Pulmonary artery endothelial cell (primary cell): ENCODE results near the gene ZNF33B. TPM values are rescaled to one million over a fixed set of nuclear protein-coding genes. Genes with fewer than 3 reads are reported as not detected.
"Not testable (repeated sequence)": the region's sequence is repeated elsewhere in the genome, so short reads cannot be mapped to it uniquely, and the experiment has no call there.

Experiments
- DNase-seq: peaks from one replicate; pipeline ENCODE4 v3.0.0-alpha.2; 2011; ENCODE audit warnings: low read depth, low spot score
- total RNA-seq: library from RNA; depleted of rRNA; stranded (reverse); fragments of >200 nt; gene quantifications from 2 replicates; pipeline ENCODE4 v1.2.3, GENCODE V29; 2014

ZNF33B gene
- 9.2 and 11.3 TPM in 2 replicates for total RNA-seq

DNA sequence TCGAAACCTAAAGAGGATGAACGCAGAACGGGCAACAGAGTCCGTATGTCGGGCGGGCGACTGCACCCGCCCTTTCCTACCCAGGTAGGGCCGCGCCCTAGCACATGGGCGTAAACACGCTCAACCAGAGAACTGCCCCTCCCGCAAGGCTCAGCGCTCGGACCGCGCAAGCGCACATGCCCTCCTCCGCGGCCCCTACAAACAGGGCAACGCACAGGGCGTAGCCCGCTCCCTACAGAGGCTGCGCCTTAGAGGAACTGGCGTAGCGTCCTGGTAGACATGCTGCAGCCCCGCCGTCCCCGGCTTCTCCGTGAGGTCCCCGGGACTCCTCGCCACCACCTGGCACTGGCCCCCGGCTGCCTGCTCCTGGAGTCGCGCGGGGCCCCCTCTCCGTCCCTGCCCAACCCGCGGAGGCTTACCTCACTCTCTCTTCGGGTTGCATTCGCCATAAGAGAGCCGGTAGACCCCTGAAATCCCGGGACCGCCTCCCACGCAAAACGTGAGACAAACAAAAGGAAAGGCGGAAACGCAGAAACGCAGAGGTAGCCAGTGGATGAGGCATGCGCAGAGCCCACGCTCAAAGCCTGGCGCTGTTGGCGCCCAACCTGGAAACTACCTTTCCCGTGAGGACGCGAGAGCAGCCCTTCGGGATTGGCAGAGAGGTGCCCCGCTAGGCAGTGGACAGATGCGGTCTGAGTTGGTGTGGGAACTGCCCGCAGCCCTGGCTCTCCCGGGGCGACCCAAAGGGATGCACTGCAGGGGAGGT, at the start of gene ZNF33B:
Gene ZNF33B, minus strand, starts transcription at position 516 of the 766 bp plus-strand sequence. CDS start 1,642 bp downstream, outside the sequence.
- peak; percentile 76 for DNase-seq

DNA sequence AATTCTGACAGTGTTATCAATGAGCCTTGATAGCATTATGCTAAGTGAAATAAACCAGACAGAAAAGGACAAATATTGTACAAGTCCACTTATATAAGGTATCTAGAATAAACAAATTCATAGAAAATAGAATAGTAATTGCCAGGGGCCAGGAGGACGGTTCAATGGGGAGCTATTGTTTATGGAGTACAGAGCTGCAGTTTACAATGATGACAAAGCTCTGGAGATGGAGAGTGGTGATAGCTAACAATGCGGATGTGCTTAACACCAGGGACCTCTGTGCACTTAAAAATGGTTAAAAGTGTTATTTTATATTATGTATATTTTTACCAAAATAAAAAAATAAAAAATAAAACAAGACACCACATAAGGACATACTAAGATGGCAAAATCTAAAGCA, 46.1 kb upstream of the ZNF33B start:
- no peak for DNase-seq

DNA sequence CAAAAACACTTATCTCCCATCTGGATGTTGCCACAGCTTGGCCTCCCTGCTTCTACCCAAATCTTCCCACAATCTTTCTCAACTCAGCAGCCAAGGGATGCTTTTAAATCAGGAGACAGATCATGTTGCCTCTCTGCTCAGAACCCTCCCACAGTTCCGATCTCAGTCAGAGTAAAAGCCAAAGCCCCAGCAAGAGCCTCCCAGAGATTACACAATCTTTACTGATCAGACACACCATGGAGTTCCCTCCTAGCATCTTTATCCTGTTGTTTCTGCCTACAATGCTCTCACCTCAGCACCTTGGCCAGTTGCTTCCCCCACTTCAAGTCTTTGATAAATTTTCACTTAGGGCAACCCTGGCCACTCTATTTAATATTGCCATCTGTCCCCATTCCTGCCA, 41.9 kb upstream of the ZNF33B start:
- DNase-seq: no peak

- not testable (repeated sequence) for DNase-seq
These were observed 27.0 kb upstream of the ZNF33B start for GRCh38 chr10:42665181-42665979.

DNA sequence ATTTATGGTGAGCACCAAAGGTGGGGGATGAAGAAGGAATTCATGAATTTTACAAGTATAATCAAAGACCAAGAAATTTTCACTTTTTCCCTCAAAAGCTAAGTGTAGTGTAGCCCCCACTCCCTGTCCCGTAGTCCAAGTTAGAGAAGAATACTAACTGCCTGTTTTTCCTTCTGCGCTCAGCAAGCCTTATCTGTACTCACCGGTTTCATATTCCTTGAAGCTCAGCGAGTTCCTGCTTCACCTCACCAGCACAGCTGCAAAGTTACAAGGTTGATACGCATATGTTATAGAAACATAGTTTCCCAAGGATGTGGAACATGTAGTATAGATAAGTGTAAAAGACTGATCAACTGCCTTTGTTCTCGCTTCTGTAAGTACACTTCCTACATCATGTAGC, 16.0 kb upstream of the ZNF33B start:
- no peak for DNase-seq

DNA sequence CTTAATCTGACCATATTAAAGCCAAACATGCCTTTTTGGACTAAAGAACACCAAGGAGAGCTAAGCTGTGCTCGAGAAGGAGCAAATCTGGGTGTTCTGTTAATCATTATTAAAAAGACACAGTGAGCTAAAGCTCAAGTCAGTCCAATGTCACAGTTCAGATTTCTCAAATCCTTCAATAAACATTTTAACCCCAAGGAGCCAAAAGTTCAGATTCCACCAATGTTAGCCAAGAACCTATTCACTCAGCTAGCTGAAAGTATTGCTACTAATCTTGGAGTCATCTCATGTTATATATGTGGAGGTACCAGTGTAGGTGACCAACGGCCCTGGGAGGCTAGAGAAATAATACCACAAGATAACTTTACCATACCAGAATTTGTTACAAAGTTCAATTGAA, 14.5 kb upstream of the ZNF33B start:
- no peak for DNase-seq

DNA sequence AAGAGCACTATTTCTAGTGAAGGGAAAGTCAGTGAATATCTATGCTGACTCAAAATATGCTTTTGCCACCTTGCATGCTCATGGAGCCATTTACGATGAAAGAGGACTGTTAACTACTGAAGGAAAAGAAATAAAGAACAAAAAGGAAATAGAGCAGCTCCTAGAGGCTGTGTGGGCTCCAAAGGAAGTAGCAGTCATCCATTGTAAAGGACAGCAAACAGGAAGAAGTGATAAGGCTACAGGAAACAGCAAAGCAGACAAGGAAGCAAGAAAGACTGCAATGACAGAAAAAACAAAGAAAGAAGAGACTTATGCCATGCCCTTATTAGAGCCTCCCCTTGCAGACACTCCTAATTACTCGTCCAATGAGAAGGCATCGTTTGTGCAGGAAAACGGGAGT, 12.0 kb upstream of the ZNF33B start:
- no peak for DNase-seq

DNA sequence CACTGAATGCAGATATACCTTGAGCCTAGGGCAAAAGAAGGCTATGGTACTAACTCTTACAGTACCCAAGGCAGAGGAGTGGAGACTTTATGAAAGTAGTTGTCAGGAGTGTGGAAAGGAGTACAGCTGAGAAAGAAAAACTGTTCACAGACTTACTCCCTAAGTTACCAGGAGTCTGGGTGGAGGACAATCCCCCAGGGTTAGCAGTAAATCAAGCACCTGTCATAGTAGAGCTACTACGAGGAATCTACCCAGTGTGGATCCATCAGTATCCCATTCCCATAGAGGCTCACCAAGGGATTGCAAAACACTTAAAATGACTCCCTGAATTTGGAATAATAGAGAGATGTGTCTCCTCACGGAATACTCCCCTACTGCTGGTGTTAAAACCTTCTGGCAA, 10.1 kb upstream of the ZNF33B start:
- DNase-seq: no peak

- no peak for DNase-seq
These were observed 8.6 kb upstream of the ZNF33B start for GRCh38 chr10:42646687-42647640.

DNA sequence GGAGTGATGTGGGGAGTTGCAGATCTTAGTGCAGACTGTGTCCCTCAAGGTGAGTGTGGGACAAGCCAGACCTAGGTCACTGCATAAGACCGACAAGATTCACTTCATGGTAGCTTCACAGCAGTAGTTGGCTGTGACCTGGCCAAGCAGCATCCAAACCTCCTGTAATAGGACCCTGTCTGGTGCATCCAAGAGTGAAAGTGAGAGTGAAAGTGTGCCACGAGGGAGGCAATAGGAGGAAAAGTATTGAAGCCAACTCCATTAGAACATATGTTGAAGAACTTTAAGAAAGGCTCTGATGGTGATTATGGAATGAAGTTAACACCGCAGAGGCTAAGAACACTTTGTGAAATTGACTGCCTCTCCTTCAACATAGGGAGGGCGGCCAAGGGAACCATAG, 7.8 kb upstream of the ZNF33B start:
- DNase-seq: no peak

DNA sequence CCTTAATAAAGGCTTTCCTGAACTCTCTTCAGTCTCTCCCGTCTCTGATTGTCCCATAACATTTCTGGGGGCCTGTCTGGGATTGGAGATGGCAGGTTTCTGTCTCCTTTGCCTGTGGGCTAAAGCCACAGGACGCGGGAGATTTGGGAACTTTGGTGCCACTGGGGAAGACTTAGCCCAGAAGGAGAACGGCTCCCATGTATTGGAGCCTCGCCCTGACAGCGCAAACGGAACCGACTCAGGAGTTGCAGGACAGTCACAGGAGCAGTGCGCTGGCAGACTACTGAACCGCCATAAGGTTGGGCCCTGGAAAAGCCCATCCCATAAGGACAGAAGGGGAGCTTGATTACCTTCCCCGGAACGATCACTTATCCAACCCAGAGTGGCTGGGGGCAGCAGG, 7.1 kb upstream of the ZNF33B start:
- no peak for DNase-seq

GRCh38 chr10:42645103-42645502, 6.7 kb upstream of the ZNF33B start:
- DNase-seq: peak; percentile 33

DNA sequence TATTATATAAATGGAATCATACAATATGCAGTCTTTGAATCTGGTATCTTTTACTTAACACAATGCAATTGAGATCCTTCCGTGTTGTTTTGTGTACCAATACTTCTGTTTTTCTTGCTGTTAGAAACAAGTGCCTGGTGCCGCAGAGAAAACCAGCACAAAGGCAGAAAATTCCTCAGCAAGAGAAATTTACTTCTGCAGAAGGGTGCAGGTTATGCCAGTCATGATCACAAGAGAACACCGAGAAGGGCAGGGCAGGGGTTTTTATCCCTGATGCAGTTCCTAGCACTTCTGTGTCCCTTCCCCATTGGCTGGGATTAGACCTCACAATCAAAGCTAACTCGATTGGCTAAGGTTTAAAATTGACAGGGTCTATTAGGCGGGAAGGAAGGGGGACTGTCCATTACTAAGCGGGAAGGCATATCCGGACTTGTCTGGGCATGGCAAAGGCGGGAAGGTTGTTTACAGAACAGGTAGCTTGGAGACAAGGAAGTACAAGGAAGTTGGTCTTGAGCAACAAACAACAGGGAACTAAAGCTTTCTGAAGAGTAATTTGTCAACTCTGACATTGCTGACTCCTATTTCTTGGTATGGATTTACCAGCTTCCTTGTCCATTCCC, 2.4 kb upstream of the ZNF33B start:
- DNase-seq: no peak

- no peak for DNase-seq
These were observed 476 bp upstream of the ZNF33B start for GRCh38 chr10:42638821-42639270.

GRCh38 chr10:42637648-42638054, 719 bp downstream of the ZNF33B start:
- no peak for DNase-seq

GRCh38 chr10:42637142-42637541, 1.2 kb downstream of the ZNF33B start:
- DNase-seq: no peak

DNA sequence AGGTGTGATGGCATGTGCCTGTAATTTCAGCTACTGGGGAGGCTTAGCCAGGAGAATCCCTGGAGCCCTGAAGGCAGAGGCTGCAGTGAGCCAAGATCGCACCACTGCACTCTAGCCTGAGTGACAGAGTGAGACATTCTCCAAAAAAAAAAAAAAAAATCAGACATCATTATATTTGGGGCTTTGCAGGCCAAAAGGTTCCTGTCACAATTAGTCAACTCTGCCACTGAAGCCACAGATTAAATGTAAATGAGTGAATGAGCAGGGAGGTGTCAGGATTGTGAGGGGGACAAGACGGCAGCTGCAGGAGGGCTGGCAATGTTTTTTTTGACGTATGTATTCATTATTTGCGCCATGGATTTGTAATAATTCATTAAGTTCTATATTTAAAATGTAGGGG, 3.3 kb downstream of the ZNF33B start:
- no peak for DNase-seq

- DNase-seq: no peak
These were observed 5.8 kb downstream of the ZNF33B start for GRCh38 chr10:42632564-42632963.

GRCh38 chr10:42630537-42631134, 7.7 kb downstream of the ZNF33B start:
- no peak for DNase-seq

- no peak for DNase-seq
These were observed 14.4 kb downstream of the ZNF33B start for GRCh38 chr10:42623929-42624328.

DNA sequence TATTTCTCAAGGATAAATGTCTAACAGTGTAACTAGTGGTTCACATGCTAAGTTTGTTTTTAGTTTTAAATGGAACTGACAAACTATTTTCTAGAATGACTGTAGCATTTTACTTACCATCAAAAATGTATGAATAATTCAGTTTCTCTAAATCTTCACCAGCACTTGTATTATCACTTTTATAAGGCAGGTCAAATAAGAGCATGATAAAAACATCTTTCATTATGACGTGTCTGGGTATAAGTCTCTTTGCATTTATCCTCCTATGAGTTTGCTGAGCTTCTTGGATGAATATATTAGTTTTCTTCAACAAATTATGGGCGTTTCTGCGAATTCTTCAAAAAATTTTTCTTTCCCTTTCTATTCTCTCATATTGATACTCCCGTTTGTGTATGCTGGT, 19.9 kb downstream of the ZNF33B start:
- no peak for DNase-seq
